Measurements from ENCODE around the gene TMEM178B.

GRCh38 chr7:141213226-141213625 lies 139.4 kb downstream of the TMEM178B start:
- TF ChIP-seq CTCF (IDR thresholded peaks at IDR 0.05) (no peak), REST (IDR thresholded peaks at IDR 0.05; ENCODE audit: insufficient read depth in 1 of 2, low read depth in 2 of 2, low read length in 1 of 2) (no peak), POLR2AphosphoS5 (IDR thresholded peaks at IDR 0.05; ENCODE audit: low read depth, low read length) (no peak), SIN3A (IDR thresholded peaks at IDR 0.05; ENCODE audit: borderline replicate concordance, insufficient read depth, low read depth, low read length) (no peak)

Measured in Panc1 (cell line).